ENCODE results near the gene CD69.

CD69 gene

DNA sequence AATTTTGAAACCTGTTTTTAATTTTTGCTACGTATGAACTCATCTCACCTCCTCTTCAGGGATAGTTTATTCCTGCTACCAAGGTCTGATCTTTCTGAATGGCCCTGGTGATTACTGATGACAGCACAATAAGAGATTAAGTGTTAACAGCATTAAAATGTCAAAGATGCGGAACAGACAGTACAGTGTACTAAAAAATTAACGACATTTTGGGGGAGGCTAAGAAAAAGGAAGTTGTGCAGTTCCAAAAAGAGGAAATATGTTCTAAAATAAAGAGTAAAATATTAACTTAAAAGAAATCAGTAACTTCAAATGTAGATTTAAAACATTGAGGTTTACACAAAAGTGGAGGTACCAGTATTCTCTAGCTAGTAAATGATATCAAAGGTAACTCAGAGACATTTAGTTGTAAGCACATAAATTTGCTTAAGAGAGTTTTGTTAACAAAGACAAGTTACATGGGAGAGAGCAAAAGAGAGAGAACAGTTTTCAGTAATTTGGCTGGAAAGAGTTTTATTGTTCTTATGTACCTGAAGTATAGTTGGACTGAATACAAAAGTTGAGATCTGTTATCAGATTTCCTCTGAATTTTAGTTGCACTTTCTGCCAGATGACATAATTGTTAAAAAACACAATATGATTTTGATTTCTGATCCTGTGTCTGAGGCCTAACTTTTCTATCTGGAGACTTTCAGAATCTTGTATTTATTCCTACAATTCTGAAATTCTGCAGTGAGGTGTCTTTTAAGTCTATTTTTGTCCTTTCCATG is 23.6 kb downstream of the CD69 start:
- Histone ChIP-seq H3K4me3 (ENCODE audit: low read length) (no peak overlapping the region), H3K27me3 (replicated peaks; ENCODE audit: insufficient read depth, low read length) (no peaks in the 10 kb centered on the region), H3K4me1 (ENCODE audit: low read length) (peaks cover 28% of the 10 kb centered on the region), H2AFZ (ENCODE audit: low read length) (no peak overlapping the region), H4K20me1 (ENCODE audit: insufficient read depth, low read length) (no peaks in the 10 kb centered on the region), H3K9me2 (replicated peaks; ENCODE audit: insufficient read depth, low read length) (no peaks in the 10 kb centered on the region), H3K9ac (ENCODE audit: low read length) (no peak overlapping the region), H3K4me2 (ENCODE audit: low read depth, low read length) (no peak overlapping the region), H3K79me2 (ENCODE audit: low read length) (no peaks in the 10 kb centered on the region), H3K27ac (ENCODE audit: low read length) (no peak overlapping the region), H3F3A (ENCODE audit: insufficient read depth, low read length) (peaks cover 19% of the 10 kb centered on the region), H3K9me3 (replicated peaks; ENCODE audit: insufficient read depth, low read length) (no peaks in the 10 kb centered on the region), H3K36me3 (replicated peaks; ENCODE audit: insufficient read depth, low read length) (no peaks in the 10 kb centered on the region)
- TF ChIP-seq EZH2phosphoT487 (IDR thresholded peaks at IDR 0.05; ENCODE audit: low read length) (no peak), EZH2 (optimal IDR thresholded peaks at IDR 0.05; ENCODE audit: low read depth, low read length) (no peak)
- TF ChIP-seq, protein P1, sequence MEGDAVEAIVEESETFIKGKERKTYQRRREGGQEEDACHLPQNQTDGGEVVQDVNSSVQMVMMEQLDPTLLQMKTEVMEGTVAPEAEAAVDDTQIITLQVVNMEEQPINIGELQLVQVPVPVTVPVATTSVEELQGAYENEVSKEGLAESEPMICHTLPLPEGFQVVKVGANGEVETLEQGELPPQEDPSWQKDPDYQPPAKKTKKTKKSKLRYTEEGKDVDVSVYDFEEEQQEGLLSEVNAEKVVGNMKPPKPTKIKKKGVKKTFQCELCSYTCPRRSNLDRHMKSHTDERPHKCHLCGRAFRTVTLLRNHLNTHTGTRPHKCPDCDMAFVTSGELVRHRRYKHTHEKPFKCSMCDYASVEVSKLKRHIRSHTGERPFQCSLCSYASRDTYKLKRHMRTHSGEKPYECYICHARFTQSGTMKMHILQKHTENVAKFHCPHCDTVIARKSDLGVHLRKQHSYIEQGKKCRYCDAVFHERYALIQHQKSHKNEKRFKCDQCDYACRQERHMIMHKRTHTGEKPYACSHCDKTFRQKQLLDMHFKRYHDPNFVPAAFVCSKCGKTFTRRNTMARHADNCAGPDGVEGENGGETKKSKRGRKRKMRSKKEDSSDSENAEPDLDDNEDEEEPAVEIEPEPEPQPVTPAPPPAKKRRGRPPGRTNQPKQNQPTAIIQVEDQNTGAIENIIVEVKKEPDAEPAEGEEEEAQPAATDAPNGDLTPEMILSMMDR (IDR thresholded peaks at IDR 0.05; ENCODE audit: low read length): no peak
- no peak for DNase-seq

DNA sequence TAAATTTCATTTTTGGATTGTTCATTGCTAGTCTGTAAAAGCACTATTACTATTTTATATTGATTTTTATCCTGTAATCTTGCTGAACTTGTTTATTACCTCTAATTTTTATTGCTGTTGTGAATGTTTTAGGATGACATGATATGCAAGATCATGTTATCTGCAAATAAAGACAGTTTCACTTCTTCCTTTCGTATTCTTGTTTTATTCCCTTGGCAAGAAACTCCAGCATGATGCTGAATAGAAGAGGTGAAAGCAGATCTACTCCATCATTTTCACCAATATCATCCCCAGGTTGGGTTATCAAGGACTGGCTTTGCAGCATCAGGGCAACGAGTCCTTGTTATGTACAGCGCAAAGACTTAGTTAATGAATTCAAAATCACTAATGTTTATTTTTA is 25.1 kb downstream of the CD69 start:
- Histone ChIP-seq H4K20me1 (ENCODE audit: insufficient read depth, low read length) (no peaks in the 10 kb centered on the region), H3F3A (ENCODE audit: insufficient read depth, low read length) (peaks cover 11% of the 10 kb centered on the region), H3K9me2 (replicated peaks; ENCODE audit: insufficient read depth, low read length) (no peaks in the 10 kb centered on the region), H2AFZ (ENCODE audit: low read length) (no peak overlapping the region), H3K4me3 (ENCODE audit: low read length) (no peak overlapping the region), H3K4me2 (ENCODE audit: low read depth, low read length) (no peak overlapping the region), H3K27ac (ENCODE audit: low read length) (no peak overlapping the region), H3K27me3 (replicated peaks; ENCODE audit: insufficient read depth, low read length) (no peaks in the 10 kb centered on the region), H3K9me3 (replicated peaks; ENCODE audit: insufficient read depth, low read length) (no peaks in the 10 kb centered on the region), H3K4me1 (ENCODE audit: low read length) (peaks cover 27% of the 10 kb centered on the region), H3K79me2 (ENCODE audit: low read length) (no peaks in the 10 kb centered on the region), H3K9ac (ENCODE audit: low read length) (no peak overlapping the region), H3K36me3 (replicated peaks; ENCODE audit: insufficient read depth, low read length) (no peaks in the 10 kb centered on the region)
- no peak for DNase-seq
- TF ChIP-seq, protein P1 (IDR thresholded peaks at IDR 0.05; ENCODE audit: low read length): no peak
- TF ChIP-seq EZH2 (optimal IDR thresholded peaks at IDR 0.05; ENCODE audit: low read depth, low read length) (no peak), EZH2phosphoT487 (IDR thresholded peaks at IDR 0.05; ENCODE audit: low read length) (no peak)

DNA sequence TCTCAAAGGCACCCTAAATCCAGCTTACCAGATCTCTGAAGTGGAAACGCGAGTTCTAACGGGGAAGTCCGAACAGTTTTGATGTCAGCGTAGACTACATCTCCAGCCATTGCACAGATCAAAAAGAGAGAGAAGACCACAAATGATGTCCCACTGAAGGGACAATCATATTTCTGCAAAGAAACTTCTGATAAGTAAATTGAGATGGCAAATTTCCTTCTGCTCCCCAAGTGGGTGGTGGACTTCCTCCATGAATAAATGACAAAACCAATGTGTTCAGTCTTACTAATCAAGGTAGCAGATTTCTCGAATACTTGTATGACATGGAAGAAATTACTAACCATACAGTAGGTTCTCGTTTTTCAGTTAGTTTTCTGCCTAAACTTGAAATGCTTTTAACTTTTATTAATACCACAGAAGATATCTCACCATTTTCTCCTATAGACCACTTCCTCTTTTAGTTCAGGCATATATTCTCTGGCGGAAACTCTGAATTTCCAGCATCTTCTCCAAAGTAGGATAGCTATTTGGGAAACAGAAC is 27.7 kb downstream of the CD69 start, which contains the start of gene CLECL1:
TSS of gene CLECL1 (minus strand) at position 177 of the 541 bp plus-strand sequence.
- Histone ChIP-seq H3K9me2 (replicated peaks; ENCODE audit: insufficient read depth, low read length) (no peaks in the 10 kb centered on the region), H3K79me2 (ENCODE audit: low read length) (no peaks in the 10 kb centered on the region), H2AFZ (ENCODE audit: low read length) (no peak within 1 kb of the TSS)

More for the DNA sequence above, 27.7 kb downstream of the CD69 start, which contains the start of gene CLECL1:
- Histone ChIP-seq H3F3A (ENCODE audit: insufficient read depth, low read length) (peaks cover 9% of the 10 kb centered on the region), H3K9ac (ENCODE audit: low read length) (no peak within 1 kb of the TSS), H3K4me1 (ENCODE audit: low read length) (peaks cover 21% of the 10 kb centered on the region), H3K27ac (ENCODE audit: low read length) (peak within 1 kb of the TSS; percentile 17; the same call in 1 of the 2 replicates), H3K4me2 (ENCODE audit: low read depth, low read length) (peak within 1 kb of the TSS; percentile 61), H3K4me3 (ENCODE audit: low read length) (peak within 1 kb of the TSS; percentile 10; the same call in 1 of the 2 replicates), H3K36me3 (replicated peaks; ENCODE audit: insufficient read depth, low read length) (no peaks in the 10 kb centered on the region), H4K20me1 (ENCODE audit: insufficient read depth, low read length) (no peaks in the 10 kb centered on the region), H3K27me3 (replicated peaks; ENCODE audit: insufficient read depth, low read length) (no peaks in the 10 kb centered on the region), H3K9me3 (replicated peaks; ENCODE audit: insufficient read depth, low read length) (no peaks in the 10 kb centered on the region)
- no peak for DNase-seq
- TF ChIP-seq, protein P1 (IDR thresholded peaks at IDR 0.05; ENCODE audit: low read length): no peak
- TF ChIP-seq EZH2phosphoT487 (IDR thresholded peaks at IDR 0.05; ENCODE audit: low read length): no peak
- TF ChIP-seq EZH2 (optimal IDR thresholded peaks at IDR 0.05; ENCODE audit: low read depth, low read length): no peak

Data from MM.1S (cell line).